ENCODE results near the gene CIAO1.

GRCh38 chr2:96308248-96308647 lies 42.2 kb downstream of the CIAO1 start:
- TF ChIP-seq CTCF (IDR thresholded peaks at IDR 0.05) (no peak), POLR2AphosphoS5 (IDR thresholded peaks at IDR 0.05) (no peak), POLR2A (IDR thresholded peaks at IDR 0.05) (no peak)

All from prostate gland (tissue), 2 donors.